A673 (cell line): ENCODE results near the gene LRP1B. TPM values are rescaled to one million over a fixed set of nuclear protein-coding genes. Genes with fewer than 3 reads are reported as not detected.

Experiments
- BruUV-seq: library from RNA; stranded (reverse); fragments of 400-500 nt; replicated peaks from 2 replicates; lab custom pipeline; 2021; lab: Mats Ljungman, UMichigan
- CTCF ChIA-PET: fragments of 300-600 bp; sonication (Branson Sonifier 250); formaldehyde crosslinking; loops from one replicate; lab custom pipeline; 2022; ENCODE audit warnings: antibody characterized with exemption; lab: Charles Lee
- POLR2A ChIA-PET: fragments of 300-600 bp; sonication (Branson Sonifier 250); formaldehyde crosslinking; loops from one replicate; lab custom pipeline; 2022; ENCODE audit warnings: antibody characterized with exemption; ENCODE audit not compliant: low non-redundant PET; lab: Charles Lee
- DNase-seq: peaks from one replicate; pipeline ENCODE4 v3.0.0-alpha.2; 2015; ENCODE audit warnings: low spot score
- H3K27ac ChIP-seq: fragments of 200-600 bp; sonication (generic); 2 replicates; pipeline ENCODE4 v1.5.1; 2016; ENCODE audit warnings: mixed run types, low read depth, mild to moderate bottlenecking, mixed read lengths, antibody characterized with exemption, low read length; ENCODE audit not compliant: poor library complexity, severe bottlenecking
- H3K27me3 ChIP-seq: fragments of 200-600 bp; sonication (generic); replicated peaks from 2 replicates; pipeline ENCODE4 v1.6.1; 2017; ENCODE audit warnings: mixed run types, low read depth, mild to moderate bottlenecking, mixed read lengths, antibody characterized with exemption, low read length; ENCODE audit not compliant: insufficient read depth, poor library complexity
- H3K36me3 ChIP-seq: fragments of 200-600 bp; sonication (generic); 2 replicates; pipeline ENCODE4 v1.6.1; 2016; ENCODE audit warnings: mixed run types, mild to moderate bottlenecking, mixed read lengths, antibody characterized with exemption, low read length; ENCODE audit not compliant: insufficient read depth, poor library complexity, severe bottlenecking
- H3K4me1 ChIP-seq: fragments of 200-600 bp; sonication (generic); 2 replicates; pipeline ENCODE4 v1.6.1; 2017; ENCODE audit warnings: mixed run types, mild to moderate bottlenecking, mixed read lengths, antibody characterized with exemption, low read length; ENCODE audit not compliant: insufficient read depth, poor library complexity, severe bottlenecking
- H3K4me3 ChIP-seq: fragments of 200-600 bp; sonication (generic); 2 replicates; pipeline ENCODE4 v1.5.1; 2016; ENCODE audit warnings: low read depth, mixed run types, mild to moderate bottlenecking, mixed read lengths, low read length; ENCODE audit not compliant: poor library complexity, severe bottlenecking
- H3K9me3 ChIP-seq: fragments of 200-600 bp; sonication (generic); 2 replicates; pipeline ENCODE4 v1.6.1; 2016; ENCODE audit warnings: mixed run types, low read depth, mild to moderate bottlenecking, mixed read lengths, antibody characterized with exemption, low read length; ENCODE audit not compliant: poor library complexity, severe bottlenecking
- EZH2 ChIP-seq: fragments of 200-600 bp; sonication (generic); IDR thresholded peaks from 2 replicates; pipeline ENCODE4 v1.6.1; 2017; ENCODE audit warnings: borderline replicate concordance, low read depth, mild to moderate bottlenecking, mixed read lengths, antibody characterized with exemption, low read length; ENCODE audit not compliant: poor library complexity, severe bottlenecking
- intact Hi-C: fragments of 100-400 bp; cut with micrococcal nuclease; formaldehyde crosslinking; loops from one replicate; pipeline ENCODE4 v1.10.0; 2022; ENCODE audit not compliant: unreplicated experiment
- total RNA-seq: library from RNA; stranded (reverse); gene quantifications from 2 replicates; pipeline ENCODE4 v1.2.3, GENCODE V29; 2021
- TF ChIP-seq, protein P1 (sequence below): fragments of 300-800, 200-600 bp; sonication (generic); conservative IDR thresholded peaks from 2 replicates; pipeline ENCODE4 v1.5.1; 2017; ENCODE audit warnings: low read depth, mild to moderate bottlenecking, antibody characterized with exemption, low read length, moderate library complexity, mixed read lengths

The LRP1B gene
- total RNA-seq, 1 experiment from 2014 or later, result 9.9 TPM

DNA sequence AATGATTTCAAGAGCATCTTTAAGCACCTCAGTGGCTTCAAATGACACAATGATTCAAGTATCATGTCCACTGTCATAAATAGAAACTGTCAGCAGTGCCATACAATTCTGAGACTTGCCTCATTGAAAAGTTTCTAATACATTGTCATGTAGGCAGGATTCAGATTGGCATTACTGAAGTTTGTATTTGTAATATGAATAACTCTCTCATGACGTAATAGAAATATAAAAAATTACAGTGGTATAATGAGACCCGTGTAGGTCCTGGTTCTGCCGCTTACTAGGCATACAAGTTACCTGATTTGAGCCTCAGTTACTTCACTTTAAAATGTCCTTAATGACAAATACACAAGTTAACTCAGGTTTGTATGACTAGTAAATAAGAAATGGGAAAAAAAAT lies 1814.5 kb downstream of the LRP1B start:
- TF ChIP-seq, protein P1, sequence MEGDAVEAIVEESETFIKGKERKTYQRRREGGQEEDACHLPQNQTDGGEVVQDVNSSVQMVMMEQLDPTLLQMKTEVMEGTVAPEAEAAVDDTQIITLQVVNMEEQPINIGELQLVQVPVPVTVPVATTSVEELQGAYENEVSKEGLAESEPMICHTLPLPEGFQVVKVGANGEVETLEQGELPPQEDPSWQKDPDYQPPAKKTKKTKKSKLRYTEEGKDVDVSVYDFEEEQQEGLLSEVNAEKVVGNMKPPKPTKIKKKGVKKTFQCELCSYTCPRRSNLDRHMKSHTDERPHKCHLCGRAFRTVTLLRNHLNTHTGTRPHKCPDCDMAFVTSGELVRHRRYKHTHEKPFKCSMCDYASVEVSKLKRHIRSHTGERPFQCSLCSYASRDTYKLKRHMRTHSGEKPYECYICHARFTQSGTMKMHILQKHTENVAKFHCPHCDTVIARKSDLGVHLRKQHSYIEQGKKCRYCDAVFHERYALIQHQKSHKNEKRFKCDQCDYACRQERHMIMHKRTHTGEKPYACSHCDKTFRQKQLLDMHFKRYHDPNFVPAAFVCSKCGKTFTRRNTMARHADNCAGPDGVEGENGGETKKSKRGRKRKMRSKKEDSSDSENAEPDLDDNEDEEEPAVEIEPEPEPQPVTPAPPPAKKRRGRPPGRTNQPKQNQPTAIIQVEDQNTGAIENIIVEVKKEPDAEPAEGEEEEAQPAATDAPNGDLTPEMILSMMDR, result no peak
- no peak for TF ChIP-seq EZH2
- no TSS peak for BruUV-seq
- no peaks in the 10 kb centered on the region for H3K36me3 ChIP-seq
- intact Hi-C loops, result no loop called here
- ChIA-PET POLR2A (no interaction called here), CTCF (no interaction called here)
- H3K27me3 ChIP-seq, result no peaks in the 10 kb centered on the region
- no peaks in the 10 kb centered on the region for H3K4me1 ChIP-seq
- no peak overlapping the region for H3K4me3 ChIP-seq
- no peak for DNase-seq
- no peaks in the 10 kb centered on the region for H3K9me3 ChIP-seq
- no peak overlapping the region for H3K27ac ChIP-seq

DNA sequence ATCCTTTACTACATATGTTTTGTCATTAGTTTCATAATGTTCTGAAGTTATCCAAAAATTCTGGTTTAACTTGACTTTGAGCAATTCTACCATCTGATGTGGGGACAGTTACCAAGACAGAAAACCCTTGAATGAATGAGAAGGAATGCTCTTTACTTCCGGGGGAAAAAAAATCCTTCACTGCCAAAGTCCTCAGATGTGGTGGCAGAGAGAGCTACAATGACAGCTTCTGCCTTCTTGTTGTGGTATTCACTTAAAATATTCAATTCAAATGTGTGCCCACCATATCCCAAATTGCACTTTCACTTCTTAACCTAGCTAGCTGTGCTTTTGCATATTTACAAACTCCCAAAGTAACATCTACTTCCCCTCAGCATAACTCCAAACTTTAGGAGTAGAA lies 1818.9 kb downstream of the LRP1B start:
- no peaks in the 10 kb centered on the region for H3K36me3 ChIP-seq
- CTCF ChIA-PET, result no interaction called here
- intact Hi-C loops, result no loop called here
- DNase-seq, result no peak
- H3K27me3 ChIP-seq, result no peaks in the 10 kb centered on the region
- no peaks in the 10 kb centered on the region for H3K9me3 ChIP-seq
- H3K4me3 ChIP-seq, result no peak overlapping the region
- H3K27ac ChIP-seq, result no peak overlapping the region
- H3K4me1 ChIP-seq, result no peaks in the 10 kb centered on the region
- TF ChIP-seq EZH2, result no peak
- TF ChIP-seq, protein P1, result no peak
- no TSS peak for BruUV-seq
- POLR2A ChIA-PET, result no interaction called here

DNA sequence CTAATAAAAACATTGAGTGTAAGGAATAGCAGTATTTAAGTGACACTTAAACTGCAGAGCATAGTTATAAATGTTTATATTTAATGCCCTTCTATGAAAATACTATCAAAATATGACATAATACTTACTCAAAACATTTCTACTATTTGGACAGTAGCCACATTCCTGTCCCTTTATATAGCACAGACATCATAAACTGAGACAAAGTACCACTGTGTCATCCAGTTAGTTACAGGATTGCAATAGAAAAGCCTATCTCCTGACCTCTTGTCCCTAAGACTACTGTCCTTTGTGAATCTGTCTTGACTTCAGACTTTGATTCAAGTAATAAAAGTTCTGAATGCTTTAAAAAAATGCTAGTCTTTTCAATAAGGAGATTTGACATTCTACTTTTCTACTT lies 1822.1 kb downstream of the LRP1B start:
- DNase-seq, result no peak
- ChIA-PET POLR2A (interaction anchor here (0.6 kb wide), 1 partner anchor 1598 kb away, joined by 3 read pairs; no protein-coding TSS in a partner anchor), CTCF (no interaction called here)
- H3K4me3 ChIP-seq, result no peak overlapping the region
- H3K9me3 ChIP-seq, result no peaks in the 10 kb centered on the region
- no peaks in the 10 kb centered on the region for H3K36me3 ChIP-seq
- no peak overlapping the region for H3K27ac ChIP-seq
- H3K4me1 ChIP-seq, result no peaks in the 10 kb centered on the region
- BruUV-seq, result no TSS peak
- TF ChIP-seq, protein P1, result no peak
- no peak for TF ChIP-seq EZH2
- H3K27me3 ChIP-seq, result no peaks in the 10 kb centered on the region
- intact Hi-C loops, result no loop called here
